GM10266 (cell line): ENCODE data around the gene ZNF496.

ENCODE experiments used
- DNase-seq: peaks from one replicate; pipeline ENCODE4 v3.0.0; 2012; ENCODE audit errors: extremely low spot score
- CTCF ChIP-seq: IDR thresholded peaks from 2 replicates; pipeline ENCODE4 v1.5.1; 2012; ENCODE audit warnings: mild to moderate bottlenecking, low read depth; ENCODE audit not compliant: control insufficient read depth, insufficient read depth; ENCODE audit errors: missing control alignments

Gene ZNF496

GRCh38 chr1:247337250-247337746 lies 5.6 kb upstream of the ZNF496 start:
- no peak for TF ChIP-seq CTCF
- no peak for DNase-seq

- TF ChIP-seq CTCF: no peak
- no peak for DNase-seq
Measured at GRCh38 chr1:247336390-247336789, 4.7 kb upstream of the ZNF496 start.

- DNase-seq: no peak
- TF ChIP-seq CTCF: no peak
Measured at GRCh38 chr1:247335882-247336281, 4.2 kb upstream of the ZNF496 start.

- no peak for DNase-seq
Measured at GRCh38 chr1:247334378-247335133, 2.9 kb upstream of the ZNF496 start.

GRCh38 chr1:247332623-247333361 lies 1.1 kb upstream of the ZNF496 start:
- TF ChIP-seq CTCF: no peak
- DNase-seq: no peak

More at GRCh38 chr1:247334378-247335133, 2.9 kb upstream of the ZNF496 start:
- TF ChIP-seq CTCF: no peak

- TF ChIP-seq CTCF: no peak
- DNase-seq: peak; percentile 82
Measured at GRCh38 chr1:247332215-247332622, 552 bp upstream of the ZNF496 start.

GRCh38 chr1:247331172-247331524 lies 519 bp downstream of the ZNF496 start:
- no peak for TF ChIP-seq CTCF
- DNase-seq: peak; percentile 91
